Activated CD4-positive, alpha-beta T cell treated with anti-CD3 and anti-CD28 coated beads for 4 hours (primary cell): ENCODE data around the gene UNC13B.
"Not testable (repeated sequence)": the region's sequence is repeated elsewhere in the genome, so short reads cannot be mapped to it uniquely, and the experiment has no call there.

Experiments
- DNase-seq, 2 donors: peaks; one replicate each; pipeline ENCODE4 v3.0.0-alpha.2; 2020

The UNC13B gene

GRCh38 chr9:35164711-35165110 is 2.9 kb downstream of the UNC13B start:
- no peak for DNase-seq

GRCh38 chr9:35167429-35167828 is 5.6 kb downstream of the UNC13B start:
- not testable (repeated sequence) for DNase-seq

- no peak for DNase-seq
Observed at GRCh38 chr9:35168963-35169362, 7.2 kb downstream of the UNC13B start.

- DNase-seq: no peak
Observed at GRCh38 chr9:35172878-35173277, 11.1 kb downstream of the UNC13B start.

GRCh38 chr9:35177520-35177919 is 15.7 kb downstream of the UNC13B start:
- no peak for DNase-seq

GRCh38 chr9:35179347-35180280 is 17.8 kb downstream of the UNC13B start:
- no peak for DNase-seq

GRCh38 chr9:35180801-35181200 is 19.0 kb downstream of the UNC13B start:
- DNase-seq: no peak

- DNase-seq: not testable (repeated sequence)
Observed at GRCh38 chr9:35182401-35182800, 20.6 kb downstream of the UNC13B start.

GRCh38 chr9:35182996-35183754 is 21.4 kb downstream of the UNC13B start:
- DNase-seq: not testable (repeated sequence)

- not testable (repeated sequence) for DNase-seq
Observed at GRCh38 chr9:35183755-35184480, 22.1 kb downstream of the UNC13B start.

- DNase-seq: no peak
Observed at GRCh38 chr9:35186524-35186923, 24.7 kb downstream of the UNC13B start.

- DNase-seq: no peak
Observed at GRCh38 chr9:35190203-35190602, 28.4 kb downstream of the UNC13B start.

GRCh38 chr9:35191105-35191504 is 29.3 kb downstream of the UNC13B start:
- no peak for DNase-seq

GRCh38 chr9:35193762-35194161 is 32.0 kb downstream of the UNC13B start:
- DNase-seq: no peak

- no peak for DNase-seq
Observed at GRCh38 chr9:35195683-35196082, 33.9 kb downstream of the UNC13B start.

- no peak for DNase-seq
Observed at GRCh38 chr9:35198191-35198590, 36.4 kb downstream of the UNC13B start.

GRCh38 chr9:35203528-35203927 is 41.7 kb downstream of the UNC13B start:
- DNase-seq: no peak

- no peak for DNase-seq
Observed at GRCh38 chr9:35205340-35205739, 43.5 kb downstream of the UNC13B start.

- no peak for DNase-seq
Observed at GRCh38 chr9:35211854-35212253, 50.0 kb downstream of the UNC13B start.

- no peak for DNase-seq
Observed at GRCh38 chr9:35220659-35221338, 59.0 kb downstream of the UNC13B start.

- DNase-seq: no peak
Observed at GRCh38 chr9:35225677-35226076, 63.9 kb downstream of the UNC13B start.

- no peak for DNase-seq
Observed at GRCh38 chr9:35226651-35227050, 64.8 kb downstream of the UNC13B start.

- no peak for DNase-seq
Observed at GRCh38 chr9:35227284-35227683, 65.5 kb downstream of the UNC13B start.
